HCT116 (cell line): ENCODE data around the gene TM7SF2. TPM values are rescaled to one million over a fixed set of nuclear protein-coding genes. Genes with fewer than 3 reads are reported as not detected.
"Not testable (repeated sequence)": the region's sequence is repeated elsewhere in the genome, so short reads cannot be mapped to it uniquely, and the experiment has no call there.

ENCODE experiments used
- ATAC-seq: fragments of 200-7000 bp; cut with Tn5 transposase; 2 replicates; pipeline ENCODE4 v1.9.1; 2020; ENCODE audit warnings: mild to moderate bottlenecking, moderate library complexity
- BruUV-seq: library from RNA; stranded (reverse); fragments of 400-500 nt; replicated peaks from 2 replicates; lab custom pipeline; 2021; lab: Mats Ljungman, UMichigan
- CTCF ChIA-PET: fragments of 300-600 bp; sonication (Branson Sonifier 250); formaldehyde crosslinking; loops from one replicate; lab custom pipeline; 2021; ENCODE audit warnings: antibody characterized with exemption; lab: Charles Lee
- POLR2A ChIA-PET: fragments of 300-600, 350-600 bp; sonication (Branson Sonifier 250); formaldehyde crosslinking; loops from one replicate; lab custom pipeline; 2021; ENCODE audit warnings: antibody characterized with exemption; lab: Charles Lee
- RAD21 ChIA-PET, 2 experiments: fragments of 300-600 bp; sonication (Branson Sonifier 250); formaldehyde crosslinking; loops; one replicate each; lab custom pipeline; 2023; ENCODE audit warnings: low total read pairs in 2 of 2; ENCODE audit not compliant: uncharacterized antibody in 2 of 2, unreplicated experiment in 2 of 2, low non-redundant PET in 1 of 2; lab: Charles Lee
- DNase-seq: peaks from one replicate; pipeline ENCODE4 v3.0.0-alpha.2; 2010; ENCODE audit warnings: low read depth, low spot score
- H2AFZ ChIP-seq: fragments of 200-600 bp; shearing (Covaris generic), sonication (generic); 2 replicates; pipeline ENCODE4 v1.6.1; 2017; ENCODE audit warnings: low read depth, mixed run types, mixed read lengths, antibody characterized with exemption, low read length; ENCODE audit not compliant: poor library complexity, severe bottlenecking
- H3K27ac ChIP-seq: 2 replicates; pipeline ENCODE4 v1.5.1; 2012; ENCODE audit warnings: low read depth, low read length
- H3K27me3 ChIP-seq: fragments of 200-600 bp; sonication (generic); 2 replicates; pipeline ENCODE4 v1.6.1; 2016; ENCODE audit warnings: mixed run types, low read length, mixed read lengths; ENCODE audit not compliant: insufficient read depth
- H3K36me3 ChIP-seq, 2 experiments: fragments of 200-500 bp in 1 of 2; fragments of 200-600 bp in 1 of 2; sonication (Bioruptor generic) in 1 of 2; sonication (generic) in 1 of 2; 2 replicates each; pipeline versions ENCODE4 v1.5.1 to v1.6.1; 2014 to 2016; ENCODE audit warnings: low read length in 2 of 2, inconsistent platforms in 1 of 2, mixed read lengths in 1 of 2, mixed run types in 1 of 2; ENCODE audit not compliant: insufficient read depth in 2 of 2, control insufficient read depth in 1 of 2
- H3K4me1 ChIP-seq, 2 experiments: fragments of 200-600 bp in 1 of 2; sonication (generic) in 1 of 2; 2 replicates each; pipeline versions ENCODE4 v1.5.1 to v1.6.1; 2012 to 2017; ENCODE audit warnings: low read length in 2 of 2, inconsistent platforms in 1 of 2, mild to moderate bottlenecking in 1 of 2, mixed read lengths in 1 of 2, mixed run types in 1 of 2, moderate library complexity in 1 of 2; ENCODE audit not compliant: insufficient read depth in 2 of 2, control insufficient read depth in 1 of 2
- H3K4me2 ChIP-seq: fragments of 200-600 bp; sonication (generic); 2 replicates; pipeline ENCODE4 v1.6.1; 2017; ENCODE audit warnings: mixed run types, low read length, mixed read lengths
- H3K4me3 ChIP-seq, 2 experiments: fragments of 200-600 bp in 1 of 2; sonication (generic) in 1 of 2; replicated peaks in 1 of 2; 2 replicates each; pipeline ENCODE4 v1.5.1; 2011 to 2016; ENCODE audit warnings: low read length in 2 of 2, control low read depth in 1 of 2, low read depth in 1 of 2, mild to moderate bottlenecking in 1 of 2, mixed read lengths in 1 of 2, mixed run types in 1 of 2
- H3K79me2 ChIP-seq: fragments of 200-600 bp; sonication (generic); 2 replicates; pipeline ENCODE4 v1.6.1; 2017; ENCODE audit warnings: mild to moderate bottlenecking, mixed run types, low read length, moderate library complexity, mixed read lengths; ENCODE audit not compliant: insufficient read depth
- H3K9ac ChIP-seq: fragments of 200-600 bp; sonication (generic); 2 replicates; pipeline ENCODE4 v1.6.1; 2016; ENCODE audit warnings: low read length, mixed read lengths
- H3K9me2 ChIP-seq: fragments of 200-600 bp; sonication (generic), shearing (Covaris generic); 2 replicates; pipeline ENCODE4 v1.6.1; 2017; ENCODE audit warnings: mixed run types, mild to moderate bottlenecking, moderate library complexity; ENCODE audit not compliant: insufficient read depth
- H3K9me3 ChIP-seq, 2 experiments: fragments of 200-500 bp in 1 of 2; fragments of 200-600 bp in 1 of 2; sonication (Bioruptor generic) in 1 of 2; sonication (generic) in 1 of 2; 2 replicates each; pipeline ENCODE4 v1.6.1; 2014 to 2017; ENCODE audit warnings: low read length in 2 of 2, mixed read lengths in 2 of 2, inconsistent platforms in 1 of 2, low read depth in 1 of 2, mild to moderate bottlenecking in 1 of 2, mixed run types in 1 of 2, moderate library complexity in 1 of 2; ENCODE audit not compliant: control insufficient read depth in 1 of 2, insufficient read depth in 1 of 2
- H4K20me1 ChIP-seq: fragments of 200-600 bp; sonication (generic), shearing (Covaris generic); 2 replicates; pipeline ENCODE4 v1.6.1; 2017; ENCODE audit warnings: mixed run types, mild to moderate bottlenecking, moderate library complexity; ENCODE audit not compliant: insufficient read depth
- ATF3 ChIP-seq: IDR thresholded peaks from 2 replicates; pipeline ENCODE4 v1.6.1; 2012
- CBX3 ChIP-seq: IDR thresholded peaks from 2 replicates; pipeline ENCODE4 v1.6.1; 2012; ENCODE audit warnings: low read depth
- ELF1 ChIP-seq: IDR thresholded peaks from 2 replicates; pipeline ENCODE4 v1.6.1; 2012; ENCODE audit warnings: low read depth, borderline replicate concordance
- EZH2phosphoT487 ChIP-seq: fragments of 200-600 bp; IDR thresholded peaks from 2 replicates; pipeline ENCODE4 v1.6.1; 2018; ENCODE audit warnings: antibody characterized with exemption, borderline replicate concordance
- FOSL1 ChIP-seq: IDR thresholded peaks from 2 replicates; pipeline ENCODE4 v1.6.1; 2012; ENCODE audit warnings: low read depth
- MAX ChIP-seq: IDR thresholded peaks from 2 replicates; pipeline ENCODE4 v1.6.1; 2012
- POLR2A ChIP-seq: IDR thresholded peaks from 2 replicates; pipeline ENCODE4 v1.7.0; 2011; ENCODE audit warnings: borderline replicate concordance; ENCODE audit not compliant: insufficient read depth, insufficient read length; ENCODE audit errors: extremely low read depth
- REST ChIP-seq: IDR thresholded peaks from 2 replicates; pipeline ENCODE4 v1.6.1; 2012; ENCODE audit warnings: low read depth
- SP1 ChIP-seq: IDR thresholded peaks from 2 replicates; pipeline ENCODE4 v1.6.1; 2012; ENCODE audit warnings: low read depth
- SRF ChIP-seq: IDR thresholded peaks from 2 replicates; pipeline ENCODE4 v1.6.1; 2012; ENCODE audit warnings: low read depth
- YY1 ChIP-seq: IDR thresholded peaks from 2 replicates; pipeline ENCODE4 v1.6.1; 2011; ENCODE audit warnings: low read length, low read depth, moderate library complexity, mild to moderate bottlenecking; ENCODE audit not compliant: insufficient replicate concordance; ENCODE audit errors: extremely low read depth
- ZBTB33 ChIP-seq: IDR thresholded peaks from 2 replicates; pipeline ENCODE4 v1.6.1; 2011; ENCODE audit warnings: mild to moderate bottlenecking, low read length, moderate library complexity; ENCODE audit not compliant: insufficient replicate concordance; ENCODE audit errors: extremely low read depth
- ZFX ChIP-seq: fragments of 450-650 bp; IDR thresholded peaks from 2 replicates; pipeline ENCODE4 v1.6.1; 2017
- intact Hi-C: fragments of 100-400 bp; cut with micrococcal nuclease; formaldehyde crosslinking; loops from 2 replicates; pipeline ENCODE4 v1.10.0; 2022
- total RNA-seq: library from RNA; stranded (reverse); gene quantifications from one replicate; pipeline ENCODE4 v1.2.1, GENCODE V29; 2021; ENCODE audit not compliant: unreplicated experiment

TM7SF2 gene
- total RNA-seq, 1 experiment from 2014 or later, result 52.9 TPM

- H3K36me3 ChIP-seq, H3K9me3 ChIP-seq, CTCF ChIA-PET, H3K9me2 ChIP-seq, DNase-seq, H3K79me2 ChIP-seq, RAD21 ChIA-PET, H3K27me3 ChIP-seq, POLR2A ChIA-PET, intact Hi-C loops, H4K20me1 ChIP-seq: not testable (repeated sequence)
- H2AFZ ChIP-seq, result peak overlapping the region; percentile 37
- H3K4me1 ChIP-seq, result peaks cover 15 to 29% of the 10 kb centered on the region in 2 experiments
- BruUV-seq, result TSS peak; percentile 58
- peak overlapping the region; percentile 89 for H3K27ac ChIP-seq
- 0 out of 2 replicates have a peak, but pooled peaks have one; percentile 1 for ATAC-seq
- peak overlapping the region; percentile 50 for H3K9ac ChIP-seq
- peak overlapping the region; percentile 74 for H3K4me2 ChIP-seq
- H3K4me3 ChIP-seq, result peak overlapping the region; percentile 20 to 29; a peak in 3 of 4 replicates
Observed at GRCh38 chr11:65150131-65150508, 38.4 kb downstream of the TM7SF2 start.

GRCh38 chr11:65150509-65151299, 39.0 kb downstream of the TM7SF2 start:
- intact Hi-C loops, result no loop called here
- H3K9me2 ChIP-seq, result no peaks in the 10 kb centered on the region
- H3K9ac ChIP-seq, result peak overlapping the region; percentile 50
- H2AFZ ChIP-seq, result peak overlapping the region; percentile 9
- ChIA-PET CTCF (no interaction called here), RAD21 (no interaction called here), POLR2A (interaction anchor here (1.1 kb wide), 1 partner anchor 29 kb away, joined by 3 read pairs; the partner anchor contains the start of genes FAU and MRPL49)
- peak overlapping the region; percentile 74 for H3K4me2 ChIP-seq
- peak; percentile 90 for DNase-seq
- H3K9me3 ChIP-seq, result peaks cover 0 to 7% of the 10 kb centered on the region in 2 experiments; a peak in 1 of 4 replicates
- H3K27me3 ChIP-seq, result no peaks in the 10 kb centered on the region
- H3K79me2 ChIP-seq, result no peaks in the 10 kb centered on the region
- no peaks in the 10 kb centered on the region for H4K20me1 ChIP-seq
- ATAC-seq, result peak; percentile 97
- BruUV-seq, result no TSS peak
- H3K4me3 ChIP-seq, result peak overlapping the region; percentile 20 to 29; a peak in 3 of 4 replicates
- peak overlapping the region; percentile 89 for H3K27ac ChIP-seq
- no peaks in the 10 kb centered on the region for H3K36me3 ChIP-seq
- H3K4me1 ChIP-seq, result peaks cover 15 to 29% of the 10 kb centered on the region in 2 experiments
- TF ChIP-seq SRF (no peak), ZBTB33 (peak; percentile 68), FOSL1 (peak; percentile 80; the same call in 1 of the 2 replicates), ATF3 (no peak), REST (no peak), MAX (peak; percentile 58), ELF1 (no peak), CBX3 (peak; percentile 94), POLR2A (peak; percentile 33), ZFX (peak; percentile 21; the same call in 1 of the 2 replicates), SP1 (peak; percentile 87), EZH2phosphoT487 (no peak), YY1 (peak; percentile 59)
